Neural cell (in vitro differentiated cells): Measurements from ENCODE around the gene RFX3.

Experiments
- EP300 ChIP-seq: fragments of 450-650 bp; conservative IDR thresholded peaks from 2 replicates; pipeline ENCODE4 v1.6.1; 2014; ENCODE audit warnings: antibody characterized with exemption, mild to moderate bottlenecking, moderate library complexity; ENCODE audit not compliant: poor library complexity, severe bottlenecking
- MXI1 ChIP-seq: fragments of 450-650 bp; conservative IDR thresholded peaks from 2 replicates; pipeline ENCODE4 v1.6.1; 2014; ENCODE audit warnings: antibody characterized with exemption, mild to moderate bottlenecking; ENCODE audit not compliant: poor library complexity, severe bottlenecking
- POLR2AphosphoS5 ChIP-seq: IDR thresholded peaks from 2 replicates; pipeline ENCODE4 v1.6.1; 2012
- RAD21 ChIP-seq: fragments of 450-650 bp; conservative IDR thresholded peaks from 2 replicates; pipeline ENCODE4 v1.6.1; 2014; ENCODE audit warnings: antibody characterized with exemption, mild to moderate bottlenecking, moderate library complexity
- SMC3 ChIP-seq: fragments of 450-650 bp; conservative IDR thresholded peaks from 2 replicates; pipeline ENCODE4 v1.6.1; 2014; ENCODE audit warnings: antibody characterized with exemption, mild to moderate bottlenecking, moderate library complexity; ENCODE audit not compliant: poor library complexity
- TF ChIP-seq, protein P1 (sequence below): fragments of 450-650 bp; IDR thresholded peaks from 2 replicates; pipeline ENCODE4 v1.5.1; 2014; ENCODE audit warnings: antibody characterized with exemption, mild to moderate bottlenecking, moderate library complexity; ENCODE audit not compliant: poor library complexity, severe bottlenecking
- TF ChIP-seq, protein P2 (sequence below): IDR thresholded peaks from 2 replicates; pipeline ENCODE4 v1.6.1; 2012; ENCODE audit warnings: borderline replicate concordance

DNA sequence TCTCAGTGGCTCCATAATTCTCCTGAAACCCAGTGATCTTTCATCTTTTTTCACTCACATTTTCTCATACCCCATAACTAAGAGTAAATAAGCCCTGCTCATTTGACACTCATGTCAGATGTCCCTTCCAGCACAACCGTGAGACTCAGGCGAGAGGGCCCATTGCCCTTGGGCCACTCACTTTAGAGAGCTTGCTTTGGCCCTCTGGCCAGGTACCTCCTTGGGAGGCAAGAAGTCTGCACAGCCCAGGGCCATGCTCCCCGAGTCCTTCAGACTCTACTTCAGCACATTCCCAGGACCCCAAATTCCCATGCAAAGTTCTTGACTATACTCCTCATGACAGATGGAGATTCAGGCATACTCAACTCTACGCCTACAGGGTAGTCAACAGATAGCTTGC is 33.6 kb downstream of the RFX3 start:
- TF ChIP-seq, protein P1, sequence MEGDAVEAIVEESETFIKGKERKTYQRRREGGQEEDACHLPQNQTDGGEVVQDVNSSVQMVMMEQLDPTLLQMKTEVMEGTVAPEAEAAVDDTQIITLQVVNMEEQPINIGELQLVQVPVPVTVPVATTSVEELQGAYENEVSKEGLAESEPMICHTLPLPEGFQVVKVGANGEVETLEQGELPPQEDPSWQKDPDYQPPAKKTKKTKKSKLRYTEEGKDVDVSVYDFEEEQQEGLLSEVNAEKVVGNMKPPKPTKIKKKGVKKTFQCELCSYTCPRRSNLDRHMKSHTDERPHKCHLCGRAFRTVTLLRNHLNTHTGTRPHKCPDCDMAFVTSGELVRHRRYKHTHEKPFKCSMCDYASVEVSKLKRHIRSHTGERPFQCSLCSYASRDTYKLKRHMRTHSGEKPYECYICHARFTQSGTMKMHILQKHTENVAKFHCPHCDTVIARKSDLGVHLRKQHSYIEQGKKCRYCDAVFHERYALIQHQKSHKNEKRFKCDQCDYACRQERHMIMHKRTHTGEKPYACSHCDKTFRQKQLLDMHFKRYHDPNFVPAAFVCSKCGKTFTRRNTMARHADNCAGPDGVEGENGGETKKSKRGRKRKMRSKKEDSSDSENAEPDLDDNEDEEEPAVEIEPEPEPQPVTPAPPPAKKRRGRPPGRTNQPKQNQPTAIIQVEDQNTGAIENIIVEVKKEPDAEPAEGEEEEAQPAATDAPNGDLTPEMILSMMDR = no peak
- TF ChIP-seq, protein P2, sequence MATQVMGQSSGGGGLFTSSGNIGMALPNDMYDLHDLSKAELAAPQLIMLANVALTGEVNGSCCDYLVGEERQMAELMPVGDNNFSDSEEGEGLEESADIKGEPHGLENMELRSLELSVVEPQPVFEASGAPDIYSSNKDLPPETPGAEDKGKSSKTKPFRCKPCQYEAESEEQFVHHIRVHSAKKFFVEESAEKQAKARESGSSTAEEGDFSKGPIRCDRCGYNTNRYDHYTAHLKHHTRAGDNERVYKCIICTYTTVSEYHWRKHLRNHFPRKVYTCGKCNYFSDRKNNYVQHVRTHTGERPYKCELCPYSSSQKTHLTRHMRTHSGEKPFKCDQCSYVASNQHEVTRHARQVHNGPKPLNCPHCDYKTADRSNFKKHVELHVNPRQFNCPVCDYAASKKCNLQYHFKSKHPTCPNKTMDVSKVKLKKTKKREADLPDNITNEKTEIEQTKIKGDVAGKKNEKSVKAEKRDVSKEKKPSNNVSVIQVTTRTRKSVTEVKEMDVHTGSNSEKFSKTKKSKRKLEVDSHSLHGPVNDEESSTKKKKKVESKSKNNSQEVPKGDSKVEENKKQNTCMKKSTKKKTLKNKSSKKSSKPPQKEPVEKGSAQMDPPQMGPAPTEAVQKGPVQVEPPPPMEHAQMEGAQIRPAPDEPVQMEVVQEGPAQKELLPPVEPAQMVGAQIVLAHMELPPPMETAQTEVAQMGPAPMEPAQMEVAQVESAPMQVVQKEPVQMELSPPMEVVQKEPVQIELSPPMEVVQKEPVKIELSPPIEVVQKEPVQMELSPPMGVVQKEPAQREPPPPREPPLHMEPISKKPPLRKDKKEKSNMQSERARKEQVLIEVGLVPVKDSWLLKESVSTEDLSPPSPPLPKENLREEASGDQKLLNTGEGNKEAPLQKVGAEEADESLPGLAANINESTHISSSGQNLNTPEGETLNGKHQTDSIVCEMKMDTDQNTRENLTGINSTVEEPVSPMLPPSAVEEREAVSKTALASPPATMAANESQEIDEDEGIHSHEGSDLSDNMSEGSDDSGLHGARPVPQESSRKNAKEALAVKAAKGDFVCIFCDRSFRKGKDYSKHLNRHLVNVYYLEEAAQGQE = no peak
- no peak for TF ChIP-seq EP300
- no peak for TF ChIP-seq SMC3
- TF ChIP-seq POLR2AphosphoS5 = no peak
- no peak for TF ChIP-seq MXI1
- no peak for TF ChIP-seq RAD21
